GM13977 (cell line): Measurements from ENCODE around the gene COL15A1.

Experiments
- DNase-seq: peaks from one replicate; pipeline ENCODE4 v3.0.0; 2012; ENCODE audit warnings: low spot score
- CTCF ChIP-seq: IDR thresholded peaks from 2 replicates; pipeline ENCODE4 v1.5.1; 2012; ENCODE audit warnings: mild to moderate bottlenecking, control low read depth; ENCODE audit not compliant: insufficient read depth; ENCODE audit errors: extremely low read depth, missing control alignments
- in situ Hi-C: fragments of 300-500 bp; cut with MboI; formaldehyde crosslinking; loops from one replicate; pipeline ENCODE4 v1.12.0; 2022; ENCODE audit warnings: low sequenced_read_pairs, low pct_unique_long_range_greater_than_20kb, mixed read lengths, inconsistent platforms; ENCODE audit not compliant: unreplicated experiment

Gene COL15A1

DNA sequence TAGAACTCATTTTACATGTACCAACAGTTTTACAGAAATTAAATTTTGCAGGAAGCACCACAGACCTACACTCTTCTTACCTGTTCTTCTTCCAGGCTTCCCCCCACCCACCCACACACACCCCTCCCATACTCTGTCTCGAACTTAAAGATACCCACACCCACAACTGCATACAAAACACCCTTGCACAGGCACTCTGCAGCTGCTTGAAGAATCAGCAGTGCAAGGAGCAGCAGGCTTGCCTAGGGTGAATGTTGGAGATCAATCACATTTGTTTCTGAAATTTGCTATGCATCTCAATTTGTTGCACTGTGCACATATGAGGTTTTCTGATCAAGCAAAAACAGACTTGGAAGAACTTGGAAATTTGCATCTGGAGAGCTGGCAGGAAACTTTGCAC, 83.7 kb downstream of the COL15A1 start:
- no peak for TF ChIP-seq CTCF
- DNase-seq = no peak
- in situ Hi-C loops = no loop called here

DNA sequence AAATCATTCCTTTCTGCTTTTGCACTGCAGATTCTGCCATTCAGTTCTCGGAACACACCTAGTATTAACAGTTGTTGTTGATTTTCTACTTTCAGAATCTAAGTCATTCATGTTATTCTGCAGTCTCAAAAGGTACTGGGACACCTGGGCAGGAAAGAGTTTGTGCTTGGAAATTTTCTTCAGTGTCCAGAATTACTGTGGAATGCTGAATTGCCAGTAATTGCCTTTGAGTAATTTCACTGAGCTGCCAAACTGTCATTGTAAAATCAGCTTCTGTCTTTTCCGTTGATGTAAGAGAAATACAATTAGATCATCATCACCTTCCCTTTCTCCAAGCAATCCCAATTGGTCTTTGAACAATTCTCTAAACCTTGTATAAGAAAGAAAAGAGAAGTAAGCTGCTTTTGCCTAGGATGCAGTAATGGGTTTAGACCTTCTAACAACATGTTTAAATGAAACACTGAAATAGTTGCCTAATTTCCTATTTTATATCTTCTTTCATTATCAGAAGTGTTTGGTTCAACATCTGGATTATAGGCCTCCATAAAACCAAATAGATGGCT, 85.5 kb downstream of the COL15A1 start:
- no peak for TF ChIP-seq CTCF
- DNase-seq = no peak
- in situ Hi-C loops = no loop called here

- DNase-seq = no peak
- in situ Hi-C loops = no loop called here
- no peak for TF ChIP-seq CTCF
Measured at GRCh38 chr9:99030092-99030511, 86.4 kb downstream of the COL15A1 start.

DNA sequence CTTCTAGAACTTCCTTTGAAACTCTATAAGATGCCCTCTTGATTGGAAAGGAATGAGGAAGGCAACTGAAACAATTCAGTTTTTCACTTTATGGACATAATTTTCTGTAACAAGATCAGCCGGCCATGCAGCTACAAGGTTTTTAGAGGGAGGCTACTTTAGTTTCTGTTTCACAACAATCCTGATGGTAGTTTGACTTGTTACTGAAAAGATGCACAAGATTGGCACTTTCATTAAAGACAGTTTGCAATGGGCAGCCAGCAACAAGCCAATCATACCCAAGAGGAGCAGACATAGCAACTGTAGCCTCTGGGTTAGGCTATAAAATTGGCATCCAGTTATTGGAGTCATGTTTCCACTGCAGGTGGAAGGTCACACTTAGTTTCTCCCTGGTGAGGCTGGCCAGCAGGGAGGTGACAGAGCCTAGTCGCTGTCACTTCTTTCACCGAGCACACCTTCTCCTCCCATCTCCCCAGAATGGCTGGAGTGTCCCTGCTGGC, 87.0 kb downstream of the COL15A1 start:
- no peak for TF ChIP-seq CTCF
- in situ Hi-C loops = no loop called here
- DNase-seq = no peak

- no peak for TF ChIP-seq CTCF
- in situ Hi-C loops = no loop called here
- no peak for DNase-seq
Measured at GRCh38 chr9:99031319-99031718, 87.6 kb downstream of the COL15A1 start.

DNA sequence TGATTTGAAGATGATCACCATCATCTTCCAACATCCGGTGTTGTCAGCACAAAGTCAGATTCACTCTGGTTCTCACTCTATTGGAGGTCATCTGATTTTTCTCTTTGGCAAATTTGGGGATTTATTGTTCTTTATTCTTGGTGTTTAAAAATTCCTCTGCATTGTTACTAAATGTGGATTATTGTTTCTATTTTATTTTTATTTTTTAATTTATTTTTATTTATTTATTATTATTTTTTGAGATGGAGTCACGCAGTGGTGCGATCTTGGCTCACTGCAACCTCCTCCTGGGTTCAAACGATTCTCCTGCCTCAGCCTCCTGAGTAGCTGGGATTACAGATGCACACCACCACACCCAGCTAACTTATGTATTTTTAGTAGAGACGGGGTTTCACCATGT, 88.3 kb downstream of the COL15A1 start:
- no peak for TF ChIP-seq CTCF
- in situ Hi-C loops = no loop called here
- no peak for DNase-seq
